Hematopoietic multipotent progenitor cell treated with erythropoietin and hydrocortisone succinate and interleukin-3 and kit ligand, for 6 days (in vitro differentiated cells): ENCODE results near the gene DAND5.
A peak's percentile ranks its signal among the peaks of the same experiment; 100 is the strongest.
"Not testable (repeated sequence)": the region's sequence is repeated elsewhere in the genome, so short reads cannot be mapped to it uniquely, and the experiment has no call there.

ENCODE experiments used
- DNase-seq: peaks from one replicate; pipeline ENCODE4 v3.0.0-alpha.2; 2015

DAND5 gene

GRCh38 chr19:12946092-12946721, 23.2 kb upstream of the DAND5 start:
- DNase-seq = peak; percentile 81

DNA sequence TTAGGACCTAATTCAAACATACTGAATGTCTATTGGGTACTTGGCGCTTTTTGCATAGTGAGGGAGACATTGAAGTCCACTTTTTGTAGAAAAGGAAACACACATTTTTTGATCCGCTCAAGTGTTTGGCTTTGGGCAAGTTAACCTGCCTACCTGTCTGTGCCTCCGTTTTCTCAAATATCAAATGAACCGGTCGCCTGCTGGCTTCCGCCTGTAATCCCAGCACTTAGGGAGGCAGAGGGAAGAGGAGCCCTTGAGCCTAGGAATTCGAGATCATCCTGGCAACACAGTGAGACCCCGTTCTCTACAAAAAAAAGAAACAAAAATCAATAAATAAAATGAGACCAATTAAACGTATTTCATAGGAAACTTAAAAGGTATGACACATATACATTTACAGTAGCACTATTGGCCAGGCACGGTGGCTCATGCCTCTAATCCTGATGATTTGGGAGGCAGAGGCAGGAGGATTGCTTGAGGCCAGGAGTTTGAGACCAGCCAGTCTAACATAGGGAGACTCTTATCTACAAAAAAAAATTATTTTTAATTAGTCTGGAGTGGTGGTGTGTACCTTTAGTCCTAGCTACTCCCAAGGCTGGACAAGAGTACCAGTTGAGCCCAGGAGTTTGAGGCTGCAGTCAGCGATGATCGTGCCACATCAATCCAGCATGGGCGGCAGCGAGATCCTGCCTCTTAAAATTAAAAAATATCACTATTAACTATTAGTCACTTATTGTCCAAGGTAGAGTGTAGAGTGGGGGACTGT, 22.5 kb upstream of the DAND5 start:
- DNase-seq = no peak

DNA sequence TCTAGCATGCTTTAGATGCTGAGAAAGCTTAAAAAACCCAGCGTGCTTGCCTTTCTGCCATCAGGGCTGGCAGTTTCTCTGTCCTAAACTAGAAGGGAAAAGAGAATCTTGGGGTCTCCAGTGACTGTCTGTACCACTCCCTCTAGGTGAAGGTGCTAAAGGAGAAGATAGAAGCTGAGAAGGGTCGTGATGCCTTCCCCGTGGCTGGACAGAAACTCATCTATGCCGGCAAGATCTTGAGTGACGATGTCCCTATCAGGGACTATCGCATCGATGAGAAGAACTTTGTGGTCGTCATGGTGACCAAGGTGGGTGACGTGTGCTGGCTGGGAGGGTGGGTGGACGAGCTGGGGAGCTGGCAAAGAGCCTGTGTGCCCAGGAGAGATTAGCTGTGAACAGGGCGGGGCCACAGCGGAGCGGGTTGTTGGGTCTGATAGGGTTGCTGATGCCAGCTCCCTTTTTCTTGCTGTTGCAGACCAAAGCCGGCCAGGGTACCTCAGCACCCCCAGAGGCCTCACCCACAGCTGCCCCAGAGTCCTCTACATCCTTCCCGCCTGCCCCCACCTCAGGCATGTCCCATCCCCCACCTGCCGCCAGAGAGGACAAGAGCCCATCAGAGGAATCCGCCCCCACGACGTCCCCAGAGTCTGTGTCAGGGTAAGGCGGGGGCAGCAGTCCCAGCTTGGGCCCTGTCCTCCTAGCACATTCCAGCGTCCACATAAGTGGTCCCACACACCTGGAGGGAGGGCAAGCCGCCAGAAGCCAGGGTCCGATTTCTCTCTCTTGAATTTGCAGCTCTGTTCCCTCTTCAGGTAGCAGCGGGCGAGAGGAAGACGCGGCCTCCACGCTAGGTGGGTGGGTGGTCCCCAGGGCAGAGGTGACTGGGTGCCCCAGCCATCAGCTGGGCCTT, 21.4 kb upstream of the DAND5 start:
- peak; percentile 99 for DNase-seq

DNA sequence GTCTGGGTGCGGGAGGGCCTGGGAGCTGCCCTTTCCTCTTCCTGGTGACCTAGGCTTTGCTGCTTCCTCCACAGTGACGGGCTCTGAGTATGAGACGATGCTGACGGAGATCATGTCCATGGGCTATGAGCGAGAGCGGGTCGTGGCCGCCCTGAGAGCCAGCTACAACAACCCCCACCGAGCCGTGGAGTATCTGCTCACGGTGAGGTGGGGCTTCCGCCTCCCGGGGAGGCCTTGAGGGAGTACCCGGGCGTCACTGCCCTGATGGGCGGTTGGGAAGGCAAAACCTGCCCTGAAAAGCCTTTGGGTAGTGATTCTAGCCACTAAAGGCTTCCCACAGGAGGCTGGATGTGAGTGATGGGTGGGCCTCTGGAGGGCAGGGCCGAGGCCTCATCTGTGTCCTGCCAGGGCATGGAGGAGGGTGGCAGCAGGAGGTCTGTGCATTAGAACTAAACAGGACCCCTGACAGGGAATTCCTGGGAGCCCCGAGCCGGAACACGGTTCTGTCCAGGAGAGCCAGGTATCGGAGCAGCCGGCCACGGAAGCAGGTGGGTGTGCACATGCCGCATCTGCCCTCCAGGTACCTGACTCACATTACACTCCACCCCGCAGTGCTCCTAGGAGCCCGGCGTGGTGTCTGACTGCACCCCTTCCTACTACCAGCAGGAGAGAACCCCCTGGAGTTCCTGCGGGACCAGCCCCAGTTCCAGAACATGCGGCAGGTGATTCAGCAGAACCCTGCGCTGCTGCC, 20.6 kb upstream of the DAND5 start:
- DNase-seq = no peak

DNA sequence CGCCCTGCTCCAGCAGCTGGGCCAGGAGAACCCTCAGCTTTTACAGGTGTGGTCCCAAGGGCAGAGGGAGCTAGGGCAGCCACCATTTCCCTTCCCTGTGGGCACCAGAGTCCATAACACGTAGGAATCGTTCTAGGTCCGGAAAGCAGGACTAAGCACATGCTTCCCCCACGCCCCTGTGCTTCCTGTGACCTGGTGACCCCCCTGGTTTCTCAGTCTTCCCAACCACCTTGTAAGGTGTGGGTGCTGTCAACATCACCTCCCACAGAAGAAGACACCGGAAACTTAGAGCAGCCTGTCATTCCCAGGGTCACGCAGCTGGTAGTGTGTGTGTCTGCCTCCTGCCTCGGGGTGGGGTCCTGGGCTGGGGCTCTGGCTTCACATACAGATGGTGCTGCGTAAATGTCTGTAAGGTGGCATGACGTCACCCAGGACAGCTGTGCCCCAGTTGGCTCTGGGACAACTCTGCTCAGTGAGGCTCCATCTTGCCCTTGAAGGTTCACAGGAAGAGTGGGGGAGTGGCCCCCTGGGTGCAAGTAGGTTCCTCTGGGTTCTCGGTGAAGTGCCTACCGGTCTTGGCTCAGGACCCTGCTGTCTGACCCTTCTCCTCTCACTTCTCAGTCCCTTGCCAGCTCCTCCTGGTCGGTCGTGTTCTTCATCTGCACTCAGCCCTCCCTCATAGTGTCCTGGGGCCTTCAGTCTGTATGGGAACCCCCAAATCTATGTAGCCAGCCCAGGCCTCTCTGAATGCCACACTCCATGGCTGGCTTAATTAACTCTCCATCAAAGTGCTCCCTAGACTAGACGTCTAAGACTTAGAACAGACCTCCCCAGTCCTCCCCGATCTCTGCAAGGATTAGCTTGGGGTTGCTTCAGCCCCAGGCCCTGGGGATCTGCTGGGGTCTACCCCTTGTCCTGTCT, 19.8 kb upstream of the DAND5 start:
- no peak for DNase-seq

DNA sequence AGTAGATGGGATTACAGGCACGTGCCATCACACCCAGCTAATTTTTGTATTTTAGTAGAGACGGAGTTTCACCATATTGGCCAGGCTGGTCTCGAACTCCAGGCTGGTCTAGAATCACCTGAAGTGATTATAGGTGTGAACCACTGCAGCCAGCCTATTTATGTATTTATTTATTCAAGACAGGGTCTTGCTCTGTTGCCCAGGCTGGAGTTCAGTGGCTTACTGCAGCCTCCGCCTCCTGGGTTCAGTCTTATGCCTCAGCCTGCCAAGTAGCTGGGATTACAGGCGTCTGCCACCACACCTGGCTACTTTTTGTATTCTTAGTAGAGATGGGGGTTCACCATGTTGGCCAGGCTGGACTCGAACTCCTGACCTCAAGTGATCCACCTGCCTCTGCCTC, 17.3 kb upstream of the DAND5 start:
- not testable (repeated sequence) for DNase-seq

- DNase-seq = no peak
Measured at GRCh38 chr19:12952488-12953137, 16.8 kb upstream of the DAND5 start.

- DNase-seq = no peak
Measured at GRCh38 chr19:12953138-12953798, 16.1 kb upstream of the DAND5 start.

DNA sequence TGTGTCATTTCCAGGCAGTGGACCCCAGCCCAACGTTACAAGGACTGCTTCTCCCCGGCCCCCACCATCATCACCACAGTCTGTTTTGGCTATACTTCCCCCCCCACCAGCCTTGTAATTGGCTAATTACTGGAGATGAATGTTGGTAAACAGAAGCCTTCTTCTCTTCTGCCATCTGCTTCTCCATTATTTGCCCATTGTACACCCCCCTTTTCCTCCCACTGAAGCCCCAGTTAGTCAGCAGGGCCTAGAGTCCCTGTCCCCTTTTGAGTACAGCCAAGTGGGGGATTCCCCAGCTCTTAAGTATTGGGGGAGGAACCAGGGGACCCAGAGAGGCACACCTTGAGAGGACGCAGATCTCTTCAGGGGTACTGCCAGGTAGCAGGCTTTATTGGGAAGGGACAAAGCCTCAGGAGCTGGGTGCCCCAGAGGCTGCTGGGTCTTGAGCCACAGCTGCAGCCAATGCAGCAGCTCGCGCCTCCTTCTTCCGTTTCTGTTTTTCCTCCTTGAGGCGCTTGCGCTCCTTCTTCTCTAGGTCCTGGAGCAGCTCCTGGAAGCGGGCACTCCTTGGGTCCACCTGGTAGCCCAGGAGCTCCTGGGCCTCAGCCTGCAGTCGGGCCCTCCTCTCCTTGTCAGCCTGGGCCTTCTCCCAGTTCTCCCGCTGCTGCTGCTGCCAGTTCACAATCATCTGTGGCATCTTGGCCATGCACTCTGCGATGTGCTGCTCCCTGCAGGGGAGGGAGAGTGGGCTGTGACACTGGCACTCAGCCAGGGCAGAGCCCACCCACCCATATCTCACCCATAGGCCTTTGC, 15.4 kb upstream of the DAND5 start:
- DNase-seq = no peak

GRCh38 chr19:12954612-12954962, 14.8 kb upstream of the DAND5 start:
- no peak for DNase-seq

- DNase-seq = not testable (repeated sequence)
Measured at GRCh38 chr19:12955575-12955974, 13.8 kb upstream of the DAND5 start.

DNA sequence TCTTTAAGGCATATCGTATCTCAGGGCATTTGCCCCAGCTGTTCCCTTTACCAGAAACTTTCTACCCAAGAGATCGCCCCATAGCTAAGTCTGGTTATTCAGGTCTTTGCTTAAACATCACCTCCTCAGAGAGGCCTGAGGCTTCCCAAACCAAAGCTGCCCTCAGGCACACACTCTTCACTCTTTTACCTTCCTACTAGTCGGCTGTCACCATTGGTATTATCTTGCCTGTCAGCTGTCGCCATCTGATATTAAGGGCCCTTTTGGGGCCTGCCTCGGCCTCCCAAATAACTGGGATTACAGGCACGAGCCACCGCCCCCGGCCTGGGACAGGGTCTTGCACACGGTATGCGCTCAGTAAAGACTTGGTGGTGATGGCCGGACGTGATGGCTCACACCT, 13.4 kb upstream of the DAND5 start:
- DNase-seq = no peak

DNA sequence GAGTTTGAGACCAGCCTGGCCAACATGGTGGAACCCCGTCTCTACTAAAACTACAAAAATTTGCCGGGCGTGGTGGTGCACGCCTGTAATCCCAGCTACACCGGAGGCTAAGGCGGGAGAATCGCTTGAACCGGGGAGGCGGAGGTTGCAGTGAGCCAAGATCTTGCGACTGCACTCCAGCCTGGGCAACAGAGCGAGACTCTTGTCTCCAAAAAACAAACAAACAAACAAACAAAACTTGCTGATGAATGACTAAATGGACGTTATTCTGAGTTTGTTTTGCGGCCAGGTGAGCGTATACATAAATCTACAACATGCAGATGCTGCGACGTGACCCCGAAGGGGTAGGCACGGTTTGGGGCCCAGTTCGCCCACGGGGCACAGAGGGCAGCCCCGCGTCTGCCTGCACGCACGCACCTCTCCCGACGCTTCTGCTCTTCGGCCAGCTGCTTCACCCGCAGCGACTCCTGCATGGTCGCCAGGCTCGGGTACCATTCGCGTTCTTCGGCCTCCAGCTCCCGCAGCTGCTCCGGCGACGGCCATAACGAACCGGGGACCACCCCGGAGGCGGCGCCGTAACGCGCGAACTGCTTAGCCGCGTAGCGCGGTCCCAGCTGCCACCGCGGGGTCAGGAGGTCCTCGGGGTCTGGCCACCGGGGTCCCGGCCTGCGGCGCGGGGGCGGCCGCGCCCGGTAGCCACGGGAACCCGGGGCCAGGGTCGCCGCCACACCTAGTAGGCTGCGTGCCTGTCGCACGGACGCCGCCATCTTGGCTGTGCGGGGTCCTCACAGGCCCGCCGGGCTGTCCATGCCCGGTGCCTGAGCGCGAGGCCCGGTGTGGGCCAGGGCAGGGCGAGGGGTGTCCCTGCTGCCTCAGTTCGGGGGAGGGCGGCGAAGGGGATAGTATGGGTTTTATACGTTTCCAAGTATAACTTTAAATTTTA, 12.7 kb upstream of the DAND5 start, which contains the start of gene GADD45GIP1:
Gene GADD45GIP1 (minus strand): TSS at position 778 of the 943 bp plus-strand sequence. CDS start 11 bp downstream, at position 767.
- peak; percentile 92 for DNase-seq

DNA sequence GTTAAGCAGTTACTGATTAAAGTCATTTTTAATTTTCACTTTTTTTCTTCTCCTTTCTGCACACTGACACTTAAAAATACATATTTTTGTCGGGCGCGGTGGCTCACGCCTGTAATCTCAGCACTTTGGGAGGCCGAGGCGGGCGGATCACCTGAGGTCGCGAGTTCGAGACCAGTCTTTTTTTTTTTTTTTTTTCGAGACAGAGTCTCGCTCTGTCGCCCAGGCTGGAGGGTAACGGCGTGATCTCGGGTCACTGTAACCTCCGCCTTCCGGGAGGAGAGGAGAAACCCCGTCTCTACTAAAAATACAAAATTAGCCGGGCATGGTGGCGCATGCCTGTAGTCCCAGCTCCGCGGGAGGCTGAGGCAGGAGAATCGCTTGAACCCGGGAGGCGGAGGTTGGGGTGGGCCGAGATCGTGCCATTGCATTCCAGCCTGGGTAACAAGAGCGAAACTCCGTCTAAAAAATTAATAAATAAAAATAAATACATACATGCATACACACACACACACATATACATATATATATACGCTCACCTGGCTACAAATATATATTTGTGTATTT, 11.9 kb upstream of the DAND5 start:
- not testable (repeated sequence) for DNase-seq

DNA sequence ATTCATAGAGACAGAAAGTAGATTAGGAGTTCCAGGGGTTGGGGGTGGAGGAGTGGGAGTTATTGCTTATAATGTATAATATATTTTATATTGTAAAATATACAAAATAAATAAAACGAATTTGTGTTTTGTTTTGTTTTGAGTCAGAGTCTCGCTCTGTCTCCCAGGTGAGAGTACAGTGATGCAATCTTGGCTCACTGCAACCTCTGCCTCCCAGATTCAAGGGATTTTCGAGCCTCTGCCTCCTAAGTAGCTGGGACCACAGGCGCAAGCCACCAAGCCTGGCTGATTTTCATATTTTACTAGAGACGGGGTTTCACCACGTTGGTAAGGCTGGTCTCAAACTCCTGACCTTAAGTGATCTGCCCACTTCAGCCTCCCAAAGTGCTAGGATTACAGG, 9.9 kb upstream of the DAND5 start:
- no peak for DNase-seq

DNA sequence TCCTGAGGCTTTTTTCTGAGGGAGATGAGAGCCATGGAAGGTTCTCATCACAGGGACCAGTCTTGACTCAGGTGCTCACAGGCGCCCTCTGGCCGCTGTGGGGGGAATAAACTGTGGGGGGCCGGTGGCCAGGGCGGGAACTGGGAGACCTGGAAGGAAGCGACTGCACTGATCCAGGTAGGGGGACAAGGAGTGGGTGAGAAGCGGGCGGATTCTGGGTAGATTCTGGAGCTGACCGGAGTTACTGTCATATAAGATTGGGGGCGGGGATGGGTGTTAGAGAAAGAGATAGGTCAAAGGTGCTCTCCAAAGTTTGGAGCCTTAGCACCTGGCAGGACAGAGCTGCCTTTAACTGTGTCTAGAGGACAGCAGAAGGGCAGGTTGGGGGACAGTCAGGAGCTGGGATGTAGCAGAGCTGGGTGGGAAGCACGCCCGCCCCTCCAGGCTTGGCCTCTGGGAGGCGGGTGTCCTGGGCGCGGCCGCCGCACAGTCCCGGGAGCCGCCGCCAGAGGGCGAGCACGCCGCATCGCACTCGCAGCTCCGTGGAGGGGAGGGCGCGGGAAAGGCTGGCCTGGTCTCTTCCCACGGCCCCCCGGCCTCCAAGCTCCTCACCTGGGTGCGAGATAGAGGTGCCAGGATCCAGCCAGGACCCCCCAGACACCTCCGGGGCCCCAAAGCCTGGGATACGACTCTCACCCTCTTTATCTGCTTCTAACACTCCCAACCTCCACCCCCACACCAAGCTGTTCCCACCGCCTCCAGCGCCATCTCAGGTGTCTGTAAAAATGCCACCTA, 4.2 kb upstream of the DAND5 start:
- peak; percentile 89 for DNase-seq

DNA sequence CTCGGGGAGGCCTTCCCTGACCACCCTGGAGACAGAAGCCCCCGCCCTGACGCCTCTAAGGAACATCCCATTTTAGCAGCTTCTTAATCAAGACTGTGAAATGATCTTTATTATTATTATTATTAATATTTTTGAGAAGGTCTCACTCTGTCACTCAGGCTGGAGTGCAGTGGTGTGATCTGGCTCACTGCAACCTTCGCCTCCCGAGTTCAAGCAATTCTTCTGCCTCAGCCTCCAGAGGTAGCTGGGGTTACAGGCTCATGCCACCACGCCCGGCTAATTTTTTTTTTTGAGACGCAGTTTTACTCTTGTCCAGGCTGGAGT, 3.6 kb upstream of the DAND5 start:
- DNase-seq = no peak
